Sciatic nerve (tissue), 2 donors: ENCODE data around the gene LAMB3. TPM values are rescaled to one million over a fixed set of nuclear protein-coding genes. Genes with fewer than 3 reads are reported as not detected.

Experiments used
- ATAC-seq: fragments of 200-7000 bp; cut with Tn5 transposase; one replicate; pipeline ENCODE4 v1.9.1; 2020; ENCODE audit warnings: mild to moderate bottlenecking, moderate library complexity
- DNase-seq: peaks from one replicate; pipeline ENCODE4 v3.0.0-alpha.2; 2020; ENCODE audit warnings: low spot score
- intact Hi-C: fragments of 100-400 bp; cut with DNase I; formaldehyde crosslinking; loops from one replicate; pipeline ENCODE4 v1.14.2; 2022
- total RNA-seq: library from RNA; stranded (reverse); fragmentation: NEBNext Ultra II Directional; extraction: Animal tissue kit (Norgen Biotek cat#: 25700); gene quantifications from one replicate; pipeline ENCODE4 v1.2.1, GENCODE V29; 2021
- donor health status: DM: no; HTN: no; CAD: no.
- donor health status: DM: no; HTN: no; CAD: no.

Gene LAMB3
- total RNA-seq, 1 donor from 2014 or later, result 2.8 TPM

- intact Hi-C loops, result no loop called here
- ATAC-seq (no peak), DNase-seq (no peak)
Measured at GRCh38 chr1:209667708-209668107, 15.5 kb upstream of the LAMB3 start.

GRCh38 chr1:209667103-209667502 is 14.9 kb upstream of the LAMB3 start:
- ATAC-seq, result no peak
- intact Hi-C loops, result no loop called here
- no peak for DNase-seq

- intact Hi-C loops, result no loop called here
- ATAC-seq, result no peak
- DNase-seq, result no peak
Measured at GRCh38 chr1:209662879-209663327, 10.7 kb upstream of the LAMB3 start.

- ATAC-seq (no peak), DNase-seq (no peak)
- intact Hi-C loops, result no loop called here
Measured at GRCh38 chr1:209661071-209661470, 8.8 kb upstream of the LAMB3 start.

- intact Hi-C loops, result no loop called here
- ATAC-seq (no peak), DNase-seq (no peak)
Measured at GRCh38 chr1:209659909-209660308, 7.7 kb upstream of the LAMB3 start.

GRCh38 chr1:209657918-209658317 is 5.7 kb upstream of the LAMB3 start:
- intact Hi-C loops, result no loop called here
- no peak for DNase-seq
- no peak for ATAC-seq

GRCh38 chr1:209657140-209657879 is 5.1 kb upstream of the LAMB3 start:
- ATAC-seq, result no peak
- no peak for DNase-seq
- intact Hi-C loops, result no loop called here

- intact Hi-C loops, result loop anchor here (2.0 kb wide), 1 partner anchor 25 kb away; no protein-coding TSS in a partner anchor
- ATAC-seq (no peak), DNase-seq (no peak)
Measured at GRCh38 chr1:209655411-209656231, 3.4 kb upstream of the LAMB3 start.

- ATAC-seq (no peak), DNase-seq (no peak)
- intact Hi-C loops, result loop anchor here (2.0 kb wide), 1 partner anchor 23 kb away; no protein-coding TSS in a partner anchor
Measured at GRCh38 chr1:209653915-209654351, 1.7 kb upstream of the LAMB3 start.

- ATAC-seq (peak; percentile 77), DNase-seq (peak; percentile 93)
- intact Hi-C loops, result no loop called here
Measured at GRCh38 chr1:209652873-209653401, 712 bp upstream of the LAMB3 start.

- DNase-seq (peak; percentile 72), ATAC-seq (peak; percentile 41)
- intact Hi-C loops, result no loop called here
Measured at GRCh38 chr1:209651138-209651587, 1.1 kb downstream of the LAMB3 start.

- ATAC-seq, result no peak
- no peak for DNase-seq
- intact Hi-C loops, result no loop called here
Measured at GRCh38 chr1:209650454-209650853, 1.8 kb downstream of the LAMB3 start.

- ATAC-seq, result peak; percentile 55
- intact Hi-C loops, result no loop called here
- no peak for DNase-seq
Measured at GRCh38 chr1:209648931-209649776, 3.1 kb downstream of the LAMB3 start.

GRCh38 chr1:209648346-209648745 is 3.9 kb downstream of the LAMB3 start:
- ATAC-seq (no peak), DNase-seq (no peak)
- intact Hi-C loops, result no loop called here

GRCh38 chr1:209647156-209647555 is 5.1 kb downstream of the LAMB3 start:
- intact Hi-C loops, result no loop called here
- no peak for ATAC-seq
- no peak for DNase-seq

GRCh38 chr1:209646558-209646957 is 5.7 kb downstream of the LAMB3 start:
- intact Hi-C loops, result no loop called here
- DNase-seq (no peak), ATAC-seq (no peak)

- intact Hi-C loops, result no loop called here
- ATAC-seq, result no peak
- DNase-seq, result no peak
Measured at GRCh38 chr1:209645574-209646452, 6.4 kb downstream of the LAMB3 start.
